ENCODE data around the gene SIPA1L3.

GRCh38 chr19:38045554-38046253 is 138.7 kb downstream of the SIPA1L3 start:
- TF ChIP-seq POLR2A (IDR thresholded peaks at IDR 0.05) (no peak), CTCF (IDR thresholded peaks at IDR 0.05) (no peak), EP300 (IDR thresholded peaks at IDR 0.05) (no peak)

All from upper lobe of left lung (tissue), 4 donors.